Thyroid gland (tissue), 4 donors: ENCODE measurements around the gene GATA6. TPM values are rescaled to one million over a fixed set of nuclear protein-coding genes. Genes with fewer than 3 reads are reported as not detected.
A peak's percentile ranks its signal among the peaks of the same experiment; 100 is the strongest.

ENCODE experiments used
- DNase-seq, 2 donors: peaks; one replicate each; pipeline ENCODE4 v3.0.0-alpha.2; 2019
- H3K27ac ChIP-seq, 3 donors: fragments of 200-600 bp; sonication (generic); 1 replicate in 2 of 3; 2 replicates in 1 of 3; pipeline ENCODE4 v1.5.1; 2016 to 2019; ENCODE audit warnings: mild to moderate bottlenecking in 1 of 3, moderate library complexity in 1 of 3
- H3K27me3 ChIP-seq: fragments of 200-600 bp; sonication (generic); one replicate; pipeline ENCODE4 v1.5.1; 2019
- H3K36me3 ChIP-seq, 2 donors: fragments of 200-600 bp; sonication (generic); one replicate each; pipeline ENCODE4 v1.5.1; 2016 to 2019
- H3K4me1 ChIP-seq, 2 donors: fragments of 200-600 bp; sonication (generic); one replicate each; pipeline ENCODE4 v1.5.1; 2017 to 2019
- H3K4me3 ChIP-seq, 3 donors: fragments of 200-600 bp; sonication (generic); replicated peaks in 1 of 3; 1 replicate in 2 of 3; 2 replicates in 1 of 3; pipeline ENCODE4 v1.5.1; 2016; ENCODE audit warnings: mild to moderate bottlenecking in 1 of 3
- H3K9me3 ChIP-seq: fragments of 200-600 bp; sonication (generic); one replicate; pipeline ENCODE4 v1.5.1; 2017
- CTCF ChIP-seq, 6 experiments: fragments of 200-600 bp in 3 of 6; fragments of 450-650 bp in 3 of 6; sonication (generic) in 3 of 6; IDR thresholded peaks; one replicate each; pipeline ENCODE4 v1.5.1; 2016 to 2019; ENCODE audit warnings: antibody characterized with exemption in 6 of 6, mild to moderate bottlenecking in 2 of 6, inconsistent platforms in 1 of 6, moderate library complexity in 1 of 6
- POLR2A ChIP-seq, 2 donors: fragments of 450-650 bp; IDR thresholded peaks; one replicate each; pipeline ENCODE4 v1.6.1; 2017; ENCODE audit warnings: antibody characterized with exemption in 2 of 2, mild to moderate bottlenecking in 2 of 2, moderate library complexity in 1 of 2
- WGBS, 2 donors: methylation state at CpG; one replicate each; pipeline ENCODE4 v1.1.5; 2017; 5-methylcytosine and 5-hydroxymethylcytosine counted together
- intact Hi-C: fragments of 100-400 bp; cut with DNase I; formaldehyde crosslinking; loops from one replicate; pipeline ENCODE4 v1.15.1; 2023
- total RNA-seq, 4 donors: library from RNA; depleted of rRNA; stranded (reverse); fragments of >200 nt; gene quantifications; one replicate each; pipeline ENCODE4 v1.2.3, GENCODE V29; 2016

The GATA6 gene
- total RNA-seq, 4 donors from 2014 or later, result 8.5 to 18.9 (median 15.1) TPM

- H3K4me1 ChIP-seq, result peaks cover 7 to 22% of the 10 kb centered on the region in 2 donors
- no peaks in the 10 kb centered on the region for H3K36me3 ChIP-seq
- intact Hi-C loops, result loop anchor here (5.0 to 10.0 kb wide), 2 partner anchors 181 to 384 kb away; no protein-coding TSS in a partner anchor
- no peak for DNase-seq
- H3K4me3 ChIP-seq, result peak overlapping the region in 1 of 3 donors; percentile 9
- no peak for TF ChIP-seq CTCF (IDR thresholded peaks at IDR 0.05)
- no peak for TF ChIP-seq POLR2A (IDR thresholded peaks at IDR 0.05)
- peak overlapping the region; percentile 12 to 73 (median 35) for H3K27ac ChIP-seq
- peaks cover under 1% of the 10 kb centered on the region for H3K27me3 ChIP-seq
- no peaks in the 10 kb centered on the region for H3K9me3 ChIP-seq
- 80 to 89% methylated on average over 22 of the region's 22 CpGs for WGBS, 2 donors
These were observed 4.0 kb downstream of the GATA6 start for GRCh38 chr18:22173221-22173927.

- Histone ChIP-seq H3K36me3 (no peaks in the 10 kb centered on the region), H3K27me3 (no peaks in the 10 kb centered on the region), H3K27ac (peak overlapping the region in 2 of 3 donors; percentile 35 to 73), H3K9me3 (no peaks in the 10 kb centered on the region), H3K4me3 (no peak overlapping the region), H3K4me1 (peaks cover 3 to 16% of the 10 kb centered on the region in 2 donors)
- intact Hi-C loops, result loop anchor here (5.0 to 10.0 kb wide), 2 partner anchors 181 to 383 kb away; no protein-coding TSS in a partner anchor
- 84% methylated on average over 6 of the region's 6 CpGs for WGBS, 2 donors
- no peak for DNase-seq
- TF ChIP-seq CTCF (IDR thresholded peaks at IDR 0.05), result no peak
- TF ChIP-seq POLR2A (IDR thresholded peaks at IDR 0.05), result no peak
These were observed 4.5 kb downstream of the GATA6 start for GRCh38 chr18:22173928-22174301.

GRCh38 chr18:22174341-22175145 is 5.2 kb downstream of the GATA6 start:
- H3K4me3 ChIP-seq, result no peak overlapping the region
- H3K27me3 ChIP-seq, result no peaks in the 10 kb centered on the region
- H3K36me3 ChIP-seq, result no peaks in the 10 kb centered on the region
- intact Hi-C loops, result loop anchor here (5.0 to 10.0 kb wide), 2 partner anchors 180 to 383 kb away; no protein-coding TSS in a partner anchor
- WGBS, 2 donors, result 74 to 81% methylated on average over 6 of the region's 6 CpGs
- peak in 1 of 2 donors; percentile 8 for DNase-seq
- no peaks in the 10 kb centered on the region for H3K9me3 ChIP-seq
- TF ChIP-seq POLR2A (IDR thresholded peaks at IDR 0.05) (no peak), CTCF (IDR thresholded peaks at IDR 0.05) (no peak)
- peaks cover 0 to 15% of the 10 kb centered on the region in 2 donors for H3K4me1 ChIP-seq
- peak overlapping the region in 2 of 3 donors; percentile 36 to 73 for H3K27ac ChIP-seq

- Histone ChIP-seq H3K9me3 (no peaks in the 10 kb centered on the region), H3K27ac (peak overlapping the region in 2 of 3 donors; percentile 13 to 36), H3K36me3 (no peaks in the 10 kb centered on the region), H3K4me3 (no peak overlapping the region), H3K27me3 (no peaks in the 10 kb centered on the region), H3K4me1 (peaks cover 0 to 15% of the 10 kb centered on the region in 2 donors)
- 85 to 87% methylated on average over 4 of the region's 4 CpGs for WGBS, 2 donors
- TF ChIP-seq CTCF (IDR thresholded peaks at IDR 0.05) (no peak), POLR2A (IDR thresholded peaks at IDR 0.05) (no peak)
- intact Hi-C loops, result loop anchor here (10.0 kb wide), 1 partner anchor 179 kb away; no protein-coding TSS in a partner anchor
- DNase-seq, result no peak
These were observed 6.0 kb downstream of the GATA6 start for GRCh38 chr18:22175346-22175745.
